GM21737 (cell line): Measurements from ENCODE around the gene BHLHA15.

Source experiments
- ATAC-seq: cut with Tn5 transposase; IDR thresholded peaks from one replicate; pipeline ENCODE4 v1.9.1; 2021; ENCODE audit warnings: mild to moderate bottlenecking, moderate library complexity; ENCODE audit not compliant: unreplicated experiment

BHLHA15 gene

DNA sequence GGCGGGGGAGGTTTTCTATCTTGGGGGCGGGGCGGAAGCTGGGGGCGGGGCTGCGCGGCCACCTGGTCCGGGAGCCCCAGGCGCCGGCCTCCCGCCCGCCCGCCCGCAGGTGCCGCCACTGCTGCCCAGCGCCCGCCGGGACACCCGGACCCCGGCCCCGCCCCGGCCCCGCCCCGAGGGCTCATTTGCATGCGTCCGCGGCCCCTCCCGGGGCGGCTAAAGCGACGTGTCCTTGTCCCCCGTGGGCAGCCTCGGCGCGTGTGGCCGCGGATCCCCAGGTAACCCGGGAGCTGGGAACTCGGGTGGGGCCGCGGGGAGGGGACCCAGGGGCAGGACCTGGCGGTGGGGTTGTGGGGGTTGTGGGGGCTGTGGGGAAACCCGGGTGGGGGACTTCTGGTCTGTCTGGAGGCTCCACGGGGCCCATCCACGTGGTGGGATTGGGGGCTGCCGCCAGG, at the start of gene BHLHA15:
BHLHA15 (plus strand) TSS at position 219 of the 455 bp plus-strand sequence. CDS start 871 bp downstream, outside the sequence.
- ATAC-seq, result no peak

DNA sequence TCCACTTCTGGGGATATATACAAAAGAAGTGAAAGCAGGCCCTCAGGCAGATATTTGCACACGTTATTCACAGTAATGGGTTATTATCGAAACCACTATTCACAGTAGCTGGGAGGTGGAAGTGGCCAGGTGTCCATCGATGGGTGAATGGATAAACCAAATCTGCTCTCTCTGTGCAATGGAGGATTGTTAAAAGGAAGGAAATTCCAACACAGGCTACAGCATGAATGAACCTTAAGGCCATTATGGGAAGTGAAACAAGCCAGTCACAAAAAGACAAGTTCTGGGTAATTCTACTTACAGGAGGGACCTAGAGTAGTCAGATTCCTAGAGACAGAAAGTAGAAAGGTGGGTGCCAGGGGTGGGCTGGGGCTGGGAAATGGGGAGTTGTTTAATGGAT, 48.5 kb upstream of the BHLHA15 start:
- no peak for ATAC-seq

DNA sequence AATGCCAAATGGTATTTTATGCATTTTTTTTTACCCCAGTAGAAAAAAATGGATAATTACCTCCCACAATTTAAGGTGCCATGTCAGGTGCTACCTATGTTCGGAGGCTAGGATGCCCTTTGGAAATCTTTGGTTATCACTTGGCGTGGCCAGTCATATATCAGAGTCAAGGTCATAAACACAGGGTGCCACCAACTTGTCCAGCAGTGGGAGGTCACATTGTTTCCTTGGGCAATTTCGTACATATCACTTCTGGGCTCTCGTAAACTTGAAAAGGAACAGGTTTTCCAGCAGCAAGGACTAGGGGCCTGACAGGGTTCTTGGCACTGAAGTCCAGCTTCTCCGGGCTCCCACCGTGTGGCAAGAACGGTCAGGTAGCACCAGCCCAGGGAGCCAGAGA, 48.0 kb upstream of the BHLHA15 start:
- ATAC-seq, result no peak

DNA sequence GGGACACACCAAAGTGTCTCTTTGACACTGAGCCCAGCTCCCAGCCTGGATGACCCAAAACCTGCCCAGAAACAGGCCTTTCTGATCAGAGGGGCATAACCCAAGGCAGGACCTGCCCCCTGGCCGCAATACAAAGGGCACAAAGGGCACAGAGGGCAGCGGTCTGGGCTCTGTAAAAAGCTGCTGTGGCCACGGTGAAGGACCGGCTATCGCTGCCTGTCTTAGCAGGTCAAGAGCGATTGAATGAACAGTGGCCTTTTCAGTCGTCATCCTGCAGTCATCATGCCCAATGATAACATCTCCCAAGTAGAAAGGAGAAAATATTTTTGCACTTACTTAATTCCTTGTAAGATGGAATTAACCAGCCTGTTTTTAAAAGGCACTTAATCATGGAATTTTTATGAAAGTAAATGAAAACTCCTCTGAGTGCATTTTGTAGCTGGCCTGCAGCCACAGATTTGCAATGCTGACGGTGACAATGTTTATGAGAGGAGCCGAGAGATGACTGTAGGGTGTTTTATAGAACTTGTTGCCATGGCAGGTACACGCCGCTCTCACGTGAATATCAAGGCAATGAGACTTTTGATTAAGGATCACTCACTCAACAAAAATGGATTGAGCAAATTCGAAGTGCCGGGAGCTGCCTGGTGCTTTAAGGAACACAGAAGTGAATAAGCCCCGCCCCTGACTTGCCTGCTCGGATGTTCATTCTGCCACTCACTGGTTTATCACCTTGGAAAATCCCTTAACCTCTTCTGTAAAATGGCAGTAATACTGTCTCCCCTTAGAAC, 47.3 kb upstream of the BHLHA15 start:
- no peak for ATAC-seq

DNA sequence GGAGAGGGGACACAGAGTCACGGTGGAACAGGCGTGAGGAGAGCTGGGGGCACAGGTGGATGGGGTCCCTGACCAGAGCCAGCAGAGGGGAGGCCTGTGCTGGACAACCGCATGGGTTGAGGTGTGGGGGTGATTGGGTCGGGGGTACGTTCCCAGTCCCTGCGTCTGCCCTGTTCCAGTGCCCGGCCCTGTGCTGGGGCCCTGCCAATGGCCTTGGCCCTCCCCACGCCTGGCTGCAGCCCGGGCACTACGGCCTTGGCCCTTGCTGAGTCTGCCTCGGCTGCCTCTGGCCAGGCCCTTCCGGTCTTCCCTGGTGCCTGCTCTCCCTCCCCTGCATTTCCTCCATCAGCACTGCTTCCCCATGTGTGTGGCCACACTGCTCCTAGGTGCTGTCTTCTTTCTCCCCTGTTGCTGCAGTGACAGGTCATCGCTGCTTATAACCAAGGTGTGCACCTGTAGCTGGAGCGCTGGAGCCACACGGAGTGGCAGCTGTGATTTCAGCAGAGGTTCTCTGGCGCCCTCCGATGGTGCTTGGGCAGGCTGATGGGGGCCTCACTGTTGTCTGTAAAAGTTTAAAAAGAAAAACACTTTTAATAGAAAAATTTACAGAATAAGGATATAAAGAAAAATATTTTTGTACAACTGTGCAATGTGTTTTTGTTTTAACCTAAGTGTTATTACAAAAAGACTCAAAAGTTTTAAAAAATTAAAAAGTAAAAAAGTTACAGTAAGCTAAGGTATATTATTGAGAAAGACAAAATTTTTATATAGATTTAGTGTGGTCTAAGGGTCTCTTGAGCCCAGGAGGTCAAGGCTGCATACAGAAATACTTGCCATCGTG, 45.2 kb upstream of the BHLHA15 start:
- no peak for ATAC-seq

DNA sequence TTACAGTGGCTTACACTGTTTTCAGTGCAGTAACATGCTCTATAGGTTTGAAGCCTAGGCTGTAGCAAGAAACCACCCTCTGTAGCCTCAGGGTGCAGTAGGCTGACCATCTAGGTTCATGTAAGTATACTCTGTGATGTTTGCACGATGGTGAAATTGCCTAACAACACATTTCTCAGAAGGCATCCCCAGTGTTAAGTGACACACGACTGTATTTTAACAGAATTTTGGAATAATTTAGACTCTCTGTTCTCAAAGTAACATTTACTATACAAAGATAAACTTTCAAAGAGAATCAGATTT, 44.6 kb upstream of the BHLHA15 start:
- no peak for ATAC-seq

DNA sequence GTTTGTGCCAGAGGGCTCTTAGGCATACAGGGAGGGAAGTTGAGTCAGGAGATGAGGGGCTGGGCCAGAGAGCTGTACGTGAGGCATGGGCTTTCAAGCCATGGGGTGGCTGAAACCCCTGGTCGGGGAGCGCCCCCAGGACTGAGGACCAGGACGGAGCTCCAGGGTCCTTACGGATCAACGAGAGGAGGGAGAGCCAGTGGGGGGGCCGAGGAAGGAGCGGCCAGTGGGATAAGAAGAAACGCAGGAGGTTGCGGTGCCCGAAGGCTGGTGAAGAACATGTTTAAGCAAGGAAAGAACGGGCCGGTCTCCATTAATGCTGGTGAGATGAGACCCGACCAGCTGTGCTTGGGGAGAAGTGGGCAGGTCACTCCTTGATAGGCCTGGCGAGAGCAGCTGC, 43.6 kb upstream of the BHLHA15 start:
- ATAC-seq, result no peak

DNA sequence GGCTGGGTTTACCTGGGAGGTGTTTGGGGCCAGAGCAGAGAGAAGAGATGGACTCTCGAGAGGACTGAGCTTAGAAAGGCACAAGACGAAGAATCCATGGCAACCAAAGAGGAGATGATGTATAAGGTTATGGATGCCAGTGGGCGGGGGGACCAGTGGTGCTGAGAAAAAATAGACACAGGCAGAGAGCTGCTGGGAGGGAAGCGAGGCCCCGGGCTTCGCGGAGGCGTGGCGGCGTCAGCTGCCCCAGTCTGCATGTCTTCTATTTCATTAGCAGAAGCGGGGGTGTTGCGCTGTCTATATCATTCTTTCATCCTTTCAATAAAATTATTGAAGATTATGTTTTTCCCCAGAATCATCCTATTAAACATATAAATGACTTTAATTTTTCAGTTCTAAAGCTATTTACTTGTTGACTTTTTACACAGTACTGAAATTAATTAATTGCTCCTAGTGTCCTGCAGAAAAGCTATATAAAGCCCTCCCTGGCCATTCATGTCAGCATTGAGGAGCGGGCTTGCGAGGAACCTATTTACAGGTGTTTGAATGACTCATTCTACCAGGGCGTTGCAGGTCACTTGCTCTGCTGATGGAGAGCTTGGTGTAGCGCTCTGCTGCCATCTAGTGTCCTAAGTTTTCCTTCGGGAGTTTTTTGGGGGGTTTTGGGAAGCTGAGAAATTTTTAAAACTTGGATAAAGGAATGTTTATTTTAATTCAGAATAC, 42.9 kb upstream of the BHLHA15 start:
- ATAC-seq, result peak; percentile 79

DNA sequence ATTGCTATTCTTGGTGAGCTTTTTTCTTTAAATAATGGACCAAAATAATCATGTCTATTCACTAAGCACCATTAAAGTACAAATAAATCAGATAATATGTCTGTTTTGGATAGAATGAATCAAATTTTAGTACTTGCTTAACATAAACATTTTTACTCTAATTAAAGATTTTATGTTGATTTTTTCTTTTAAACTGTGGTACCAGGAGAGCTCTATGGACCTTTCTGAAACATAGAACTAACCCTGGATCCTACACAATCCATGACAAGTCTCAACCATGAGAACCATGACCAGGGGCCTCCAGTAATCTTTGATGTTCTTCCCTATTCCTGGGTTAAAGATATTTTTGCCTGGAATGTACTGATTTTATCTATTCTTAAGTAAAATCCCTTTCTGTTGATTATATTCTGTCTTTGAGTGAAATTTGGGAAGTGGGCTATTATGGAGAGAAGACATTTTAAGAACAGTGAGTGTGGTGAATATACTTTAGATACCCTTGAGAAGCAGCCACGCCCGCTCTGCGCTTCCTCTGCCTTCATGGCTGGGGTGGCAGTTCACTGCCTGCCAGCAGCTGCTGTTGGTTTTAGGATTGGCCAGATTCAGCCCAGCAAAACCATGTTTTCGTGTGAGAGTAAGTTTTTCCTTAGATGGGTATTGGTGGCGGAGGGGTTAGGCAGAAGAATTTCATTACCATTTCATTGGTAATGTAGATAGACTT, 42.2 kb upstream of the BHLHA15 start:
- ATAC-seq, result no peak

DNA sequence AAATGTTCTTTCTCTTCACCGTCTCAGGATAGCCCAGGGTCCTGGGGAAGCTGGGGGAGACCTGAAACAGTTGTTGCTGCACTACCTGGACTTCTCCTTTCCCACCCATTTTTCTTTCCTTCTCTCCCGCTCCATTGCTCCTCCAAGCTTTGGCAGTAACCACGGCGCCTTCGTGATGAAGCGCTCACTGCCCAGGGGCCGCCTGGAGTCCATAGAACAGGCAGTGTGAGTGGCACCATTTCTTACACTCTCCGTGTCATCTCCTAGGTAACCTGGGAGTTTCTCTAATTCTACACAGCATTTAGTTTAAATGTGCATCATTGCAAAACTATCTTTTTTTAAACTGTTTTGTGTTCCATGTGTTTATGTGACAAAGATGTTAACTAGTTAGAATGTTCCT, 40.3 kb upstream of the BHLHA15 start:
- no peak for ATAC-seq

DNA sequence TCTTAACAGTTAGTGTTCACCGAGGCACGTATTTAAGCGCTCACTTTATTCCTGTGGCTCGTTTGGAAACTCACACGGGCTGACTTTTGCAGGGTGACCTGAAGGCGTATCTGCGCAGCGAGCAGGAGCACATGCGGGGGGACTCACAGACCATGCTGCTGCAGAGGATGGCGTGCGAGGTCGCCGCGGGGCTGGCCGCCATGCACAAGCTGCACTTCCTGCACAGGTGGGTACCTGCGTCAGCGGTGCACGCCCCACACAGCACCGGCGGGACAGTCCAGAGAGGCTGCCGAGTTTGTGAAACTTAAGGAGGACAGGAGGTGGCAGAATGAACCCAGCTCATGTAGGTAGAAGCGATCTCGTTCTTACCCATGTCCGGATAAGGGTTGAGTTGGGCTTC, 39.8 kb upstream of the BHLHA15 start:
- no peak for ATAC-seq

DNA sequence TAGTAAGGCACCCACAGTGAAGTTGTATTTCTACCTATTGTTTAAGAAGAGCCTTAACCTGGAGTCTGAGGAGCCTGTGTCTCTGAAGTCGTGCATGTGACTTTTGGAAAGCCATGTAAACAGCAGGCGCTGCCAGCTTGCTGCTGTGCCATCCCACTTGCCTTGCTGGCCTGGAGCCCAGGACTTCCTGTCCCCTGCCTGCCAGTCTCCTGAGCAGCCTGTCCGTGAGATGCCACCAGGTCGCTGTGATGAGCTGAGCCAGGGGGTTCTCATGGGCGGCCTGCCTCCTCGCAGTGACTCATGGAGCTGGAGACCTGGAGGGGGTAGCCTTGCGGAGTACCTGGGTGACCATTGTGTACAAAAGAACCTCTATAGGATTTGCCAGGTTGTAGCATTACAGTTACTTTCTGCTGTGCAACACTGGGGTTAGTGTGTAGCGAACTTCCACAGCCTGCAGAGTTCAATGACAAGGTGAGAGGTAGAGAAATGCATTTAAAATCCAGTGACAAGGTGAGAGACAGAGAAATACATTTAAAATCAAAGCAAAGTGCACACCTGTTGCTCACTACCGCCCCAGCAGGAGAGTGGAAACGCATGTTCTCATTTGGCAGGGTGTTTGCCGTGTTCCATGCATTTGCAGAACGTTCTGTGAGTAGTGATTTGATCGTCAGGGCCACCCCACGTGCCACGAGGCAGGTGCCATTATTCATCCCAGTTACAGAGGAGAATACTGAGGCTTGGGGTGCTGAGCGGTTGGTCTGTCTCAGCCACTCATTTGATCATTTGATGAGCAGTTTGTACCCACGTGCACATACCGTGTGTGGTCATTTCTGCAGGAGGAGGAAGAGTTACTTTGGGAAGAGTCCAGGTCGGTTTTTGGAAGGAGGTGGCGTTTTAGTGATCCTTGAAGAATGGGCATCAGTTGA, 36.6 kb upstream of the BHLHA15 start:
- ATAC-seq, result no peak

DNA sequence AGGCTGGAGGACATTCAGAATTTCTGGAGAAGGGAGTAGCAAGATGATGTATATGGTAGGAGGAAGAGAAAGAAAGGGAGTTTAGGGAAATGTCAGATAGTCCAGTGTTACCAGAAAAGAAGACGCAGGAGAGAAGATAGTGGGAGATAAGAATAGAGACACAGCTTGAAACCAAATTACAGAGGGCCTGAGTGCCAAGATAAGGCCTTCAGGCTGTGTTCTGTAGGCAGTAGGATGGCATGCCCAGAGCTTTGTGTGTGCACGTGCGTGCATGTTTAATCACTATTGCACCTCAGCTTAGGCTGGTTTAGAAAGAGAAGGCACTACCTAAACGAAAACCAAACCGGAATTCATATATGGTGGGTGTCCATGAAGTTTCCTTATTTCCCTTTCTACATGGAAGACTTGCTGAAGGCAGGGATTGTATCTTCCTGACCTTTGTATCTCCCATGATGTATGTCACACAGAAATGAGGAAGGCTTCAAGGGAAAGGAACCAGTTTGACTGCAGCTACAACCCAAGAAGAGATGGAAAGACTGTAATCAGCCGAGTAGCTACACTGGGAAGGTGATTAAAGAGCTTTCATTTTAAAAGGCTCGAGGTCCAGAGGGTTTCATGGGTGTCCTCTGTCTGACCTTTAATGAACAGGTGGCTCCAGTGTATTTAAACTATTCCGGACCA, 35.8 kb upstream of the BHLHA15 start:
- no peak for ATAC-seq

DNA sequence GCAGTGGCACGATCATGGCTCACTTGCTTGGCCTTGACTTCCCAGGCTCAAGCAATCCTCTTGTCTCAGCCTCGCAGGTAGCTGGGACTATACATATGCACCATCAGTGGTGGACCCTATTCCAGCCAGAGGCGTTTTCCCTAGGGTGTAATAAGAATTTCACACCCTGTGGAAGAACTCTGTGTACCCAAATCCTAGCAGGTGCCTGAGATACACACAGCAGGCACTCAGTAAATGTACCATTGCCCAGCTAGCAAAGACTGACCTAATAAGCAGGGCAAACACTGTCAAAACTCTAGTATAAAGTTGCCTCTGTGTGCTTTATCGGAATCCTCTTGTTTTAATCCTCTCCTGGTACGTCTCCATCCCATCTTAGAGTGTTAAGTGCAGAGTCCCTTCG, 33.7 kb upstream of the BHLHA15 start:
- ATAC-seq, result no peak

DNA sequence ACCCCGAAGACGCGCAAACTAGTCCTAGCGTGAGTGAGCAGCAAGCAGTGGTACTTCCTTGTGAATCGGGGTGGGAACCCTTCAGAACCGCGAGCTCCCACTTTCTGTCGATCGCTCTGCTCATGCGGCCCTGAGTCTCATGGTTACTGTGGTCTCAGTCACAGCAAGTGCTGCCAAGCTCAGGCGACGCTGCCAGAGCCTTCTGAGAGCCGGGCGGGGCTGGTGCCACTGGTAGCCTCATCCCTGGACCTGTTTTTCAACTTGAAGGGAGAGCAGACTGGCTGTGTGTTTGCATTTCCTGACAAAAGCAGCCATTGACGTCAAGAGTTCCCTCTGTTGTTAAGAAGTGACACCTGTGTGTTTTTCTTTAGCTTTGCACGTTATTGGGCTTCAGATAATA, 32.9 kb upstream of the BHLHA15 start:
- ATAC-seq, result no peak

DNA sequence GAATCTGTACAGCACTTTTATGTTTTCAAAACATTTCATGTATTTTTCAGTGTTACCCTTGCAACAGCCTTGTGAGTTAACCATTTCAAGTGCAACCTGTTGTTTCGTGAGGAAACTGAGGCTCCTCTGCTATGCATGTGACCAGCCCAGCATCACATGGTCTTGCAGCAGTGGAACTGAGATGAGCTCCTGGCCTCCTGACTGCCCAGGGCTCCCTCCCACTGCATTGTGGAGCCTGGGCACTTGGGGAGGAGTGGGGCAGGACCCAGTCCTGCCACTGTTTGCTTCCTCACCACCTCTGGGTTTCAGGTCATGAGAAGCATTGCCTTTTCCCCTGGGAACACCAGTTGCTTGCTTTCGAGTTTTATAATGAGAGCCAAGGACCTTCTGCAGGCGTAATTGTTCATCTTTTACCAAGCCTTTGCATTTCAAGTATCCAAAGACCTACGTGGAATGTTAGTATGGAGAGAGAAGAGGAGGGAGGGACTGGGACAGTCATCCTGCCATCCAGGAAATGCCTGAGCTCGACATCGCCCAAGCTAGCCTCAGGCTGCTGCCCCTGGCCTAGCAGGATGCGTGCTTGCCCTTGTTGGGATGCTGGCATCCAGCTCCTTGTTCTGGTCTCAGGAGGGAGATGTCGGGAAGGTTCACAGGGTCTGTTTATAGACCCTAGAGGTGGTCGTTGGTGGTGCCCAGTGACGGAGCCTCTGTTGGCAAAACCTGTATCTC, 32.3 kb upstream of the BHLHA15 start:
- ATAC-seq, result no peak

DNA sequence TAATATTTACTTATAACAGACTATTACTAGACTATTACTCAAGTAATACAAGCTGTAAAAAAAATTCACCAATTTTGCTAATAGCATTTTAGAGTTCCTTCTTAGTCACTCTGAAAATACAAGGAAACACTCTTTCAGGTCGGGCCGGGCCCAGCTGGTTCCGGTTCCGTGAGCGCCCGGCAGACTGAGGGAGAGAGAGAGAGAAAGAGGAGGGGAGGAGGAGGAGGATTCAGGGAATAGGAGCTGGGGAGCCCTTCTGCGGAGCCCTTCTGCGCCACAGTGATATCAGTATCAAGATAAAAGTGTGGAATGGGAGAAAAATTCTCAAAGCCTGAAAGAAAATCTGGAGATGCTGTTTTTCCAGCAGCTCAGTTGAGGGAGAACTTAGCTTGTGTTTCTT, 30.5 kb upstream of the BHLHA15 start:
- ATAC-seq, result no peak

DNA sequence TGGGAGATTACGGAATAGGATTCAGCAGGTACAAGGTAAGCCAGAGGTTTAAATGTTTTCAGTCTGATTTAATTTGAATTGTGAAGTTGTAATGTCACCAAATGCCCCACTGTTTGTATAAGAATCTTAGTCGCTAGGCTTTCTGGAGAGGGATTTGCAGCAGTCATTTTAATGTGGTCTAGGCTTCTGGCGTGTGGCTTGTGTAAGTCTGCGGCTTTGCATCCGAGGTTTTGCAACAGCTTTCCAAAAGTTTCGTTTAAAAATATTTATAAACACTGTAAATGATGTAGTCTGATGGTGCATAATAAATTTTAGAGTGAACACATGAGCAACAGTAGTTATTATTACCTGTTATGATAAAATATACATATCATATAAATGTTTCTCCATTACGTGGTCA, 26.1 kb upstream of the BHLHA15 start:
- no peak for ATAC-seq
